Measurements from ENCODE around the gene IL17C. TPM values are rescaled to one million over a fixed set of nuclear protein-coding genes. Genes with fewer than 3 reads are reported as not detected.

IL17C gene
- total RNA-seq, 2 donors from 2014 or later: not detected

- ATAC-seq: no peak
- intact Hi-C loops (cut with DNase I): no loop called here
- DNase-seq: no peak
Measured at GRCh38 chr16:88623858-88624257, 14.5 kb upstream of the IL17C start.

- DNase-seq: no peak
- ATAC-seq: no peak
- intact Hi-C loops (cut with DNase I): no loop called here
Measured at GRCh38 chr16:88624481-88624880, 13.9 kb upstream of the IL17C start.

- no peak for ATAC-seq
- intact Hi-C loops (cut with DNase I): no loop called here
- DNase-seq: no peak
Measured at GRCh38 chr16:88624977-88625576, 13.3 kb upstream of the IL17C start.

GRCh38 chr16:88626646-88627045 lies 11.7 kb upstream of the IL17C start:
- intact Hi-C loops (cut with DNase I): no loop called here
- no peak for DNase-seq
- ATAC-seq: no peak

- ATAC-seq (peak in 1 of 2 donors; percentile 3), DNase-seq (no peak)
- intact Hi-C loops (cut with DNase I): no loop called here
Measured at GRCh38 chr16:88627531-88628411, 10.6 kb upstream of the IL17C start.

- intact Hi-C loops (cut with DNase I): no loop called here
- DNase-seq (peak; percentile 58), ATAC-seq (peak; percentile 74 to 86)
Measured at GRCh38 chr16:88628512-88628974, 9.8 kb upstream of the IL17C start.

GRCh38 chr16:88629835-88630234 lies 8.5 kb upstream of the IL17C start:
- DNase-seq: no peak
- intact Hi-C loops (cut with DNase I): no loop called here
- ATAC-seq: no peak

- intact Hi-C loops (cut with DNase I): no loop called here
- DNase-seq: no peak
- ATAC-seq: no peak
Measured at GRCh38 chr16:88630433-88630832, 7.9 kb upstream of the IL17C start.

- DNase-seq (no peak), ATAC-seq (no peak)
- intact Hi-C loops (cut with DNase I): no loop called here
Measured at GRCh38 chr16:88630941-88631340, 7.4 kb upstream of the IL17C start.

- intact Hi-C loops (cut with DNase I): no loop called here
- no peak for DNase-seq
- ATAC-seq: no peak
Measured at GRCh38 chr16:88631384-88631783, 7.0 kb upstream of the IL17C start.

- intact Hi-C loops (cut with DNase I): no loop called here
- ATAC-seq (no peak), DNase-seq (no peak)
Measured at GRCh38 chr16:88631920-88632586, 6.3 kb upstream of the IL17C start.

GRCh38 chr16:88632587-88632930 lies 5.8 kb upstream of the IL17C start:
- DNase-seq: no peak
- no peak for ATAC-seq
- intact Hi-C loops (cut with DNase I): no loop called here

GRCh38 chr16:88633684-88634140 lies 4.7 kb upstream of the IL17C start:
- intact Hi-C loops (cut with DNase I): no loop called here
- DNase-seq: no peak
- peak; percentile 8 to 11 for ATAC-seq

- peak; percentile 71 for DNase-seq
- intact Hi-C loops (cut with DNase I): no loop called here
- ATAC-seq: peak; percentile 63 to 72
Measured at GRCh38 chr16:88634141-88634993, 4.0 kb upstream of the IL17C start.

GRCh38 chr16:88634994-88635670 lies 3.2 kb upstream of the IL17C start:
- intact Hi-C loops (cut with DNase I): no loop called here
- ATAC-seq: no peak
- DNase-seq: no peak

- intact Hi-C loops (cut with DNase I): no loop called here
- DNase-seq (no peak), ATAC-seq (no peak)
Measured at GRCh38 chr16:88635671-88636319, 2.6 kb upstream of the IL17C start.

- intact Hi-C loops (cut with DNase I): no loop called here
- DNase-seq: no peak
Measured at GRCh38 chr16:88636488-88637265, 1.7 kb upstream of the IL17C start.

More at GRCh38 chr16:88636488-88637265, 1.7 kb upstream of the IL17C start:
- no peak for ATAC-seq
